Tibial nerve (tissue), 4 donors: ENCODE measurements around the gene THBS1.
A peak's percentile ranks its signal among the peaks of the same experiment; 100 is the strongest.

Experiments used
- CTCF ChIP-seq, 5 experiments: fragments of 200-600 bp in 3 of 5; fragments of 450-650 bp in 2 of 5; sonication (generic) in 3 of 5; IDR thresholded peaks; one replicate each; pipeline ENCODE4 v1.5.1; 2016 to 2019; ENCODE audit warnings: antibody characterized with exemption in 5 of 5, mild to moderate bottlenecking in 3 of 5, moderate library complexity in 2 of 5
- EP300 ChIP-seq, 2 donors: sonication (generic); formaldehyde crosslinking; IDR thresholded peaks; one replicate each; pipeline ENCODE4 v1.6.1; 2017; ENCODE audit warnings: antibody characterized with exemption in 2 of 2, mild to moderate bottlenecking in 1 of 2
- POLR2A ChIP-seq, 2 donors: fragments of 450-650 bp; IDR thresholded peaks; one replicate each; pipeline ENCODE4 v1.6.1; 2017; ENCODE audit warnings: antibody characterized with exemption in 2 of 2, mild to moderate bottlenecking in 2 of 2, moderate library complexity in 2 of 2

- TF ChIP-seq CTCF (IDR thresholded peaks at IDR 0.05) (no peak), POLR2A (IDR thresholded peaks at IDR 0.05) (no peak), EP300 (IDR thresholded peaks at IDR 0.05) (peak in 1 of 2 donors; percentile 39)
These were observed 1.3 kb upstream of the THBS1 start for GRCh38 chr15:39579487-39580116.
